HPDE6-E6E7 (cell line): ENCODE measurements around the gene SORBS1.

Experiments used
- DNase-seq: peaks from one replicate; pipeline ENCODE4 v3.0.0; 2011; ENCODE audit warnings: missing footprints; ENCODE audit errors: extremely low spot score

SORBS1 gene

DNA sequence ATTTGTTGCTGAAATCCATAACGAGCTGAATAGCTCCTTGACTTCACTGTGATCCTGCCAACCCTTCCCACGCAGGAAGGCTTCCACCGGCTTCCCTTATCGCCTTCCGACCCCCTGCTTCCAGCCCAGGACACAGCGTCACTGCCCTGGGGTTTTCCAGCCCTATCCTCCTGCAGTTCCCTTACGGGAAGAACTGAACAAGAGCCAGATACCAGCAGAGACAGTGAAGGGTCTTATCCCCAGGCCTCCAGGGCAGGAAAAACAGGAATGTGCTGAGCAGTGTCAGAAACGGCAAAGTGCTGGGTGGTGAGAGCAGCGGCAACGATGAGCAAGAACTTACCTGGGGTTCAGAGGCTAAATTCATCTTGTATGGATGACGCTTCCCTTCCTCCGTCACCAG is 292.7 kb downstream of the SORBS1 start:
- DNase-seq: no peak

DNA sequence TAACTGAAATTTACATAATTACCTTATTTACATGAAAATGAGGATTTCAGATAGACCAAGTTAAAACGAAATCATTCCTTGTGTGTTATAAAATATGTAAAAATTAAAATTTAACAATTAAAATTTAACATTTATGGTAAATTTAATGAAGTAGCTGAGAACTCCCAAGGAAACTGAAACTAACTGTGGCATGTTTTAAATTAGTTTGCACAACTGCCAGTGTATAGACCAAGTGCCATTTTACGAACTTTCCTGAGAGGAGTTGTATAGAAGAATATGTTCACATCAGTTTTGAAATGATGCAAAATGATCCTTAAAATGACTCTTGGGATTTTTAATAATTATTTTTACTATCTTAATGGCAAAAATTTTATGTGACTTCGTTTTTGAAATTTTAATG is 293.9 kb downstream of the SORBS1 start:
- no peak for DNase-seq

DNA sequence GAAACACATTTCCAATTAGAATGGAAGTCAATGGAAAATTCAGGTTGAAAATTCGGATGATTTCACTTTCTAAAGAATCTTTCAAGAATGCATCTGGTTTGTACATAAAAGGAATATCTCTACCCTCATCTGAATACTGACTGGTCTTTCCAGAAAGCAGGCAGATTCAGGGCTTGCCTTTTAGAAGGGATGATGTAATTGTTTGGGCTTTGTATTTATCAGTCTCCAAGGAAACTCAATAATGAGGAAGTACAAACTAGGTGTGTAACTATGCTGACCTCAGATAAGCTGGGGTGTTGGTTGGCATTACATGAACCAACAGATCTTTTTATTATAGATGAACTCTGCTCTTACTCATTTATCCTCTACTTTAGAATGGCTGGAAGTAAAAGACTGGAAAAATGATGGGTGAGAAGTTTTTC is 294.5 kb downstream of the SORBS1 start:
- DNase-seq: peak; percentile 86

DNA sequence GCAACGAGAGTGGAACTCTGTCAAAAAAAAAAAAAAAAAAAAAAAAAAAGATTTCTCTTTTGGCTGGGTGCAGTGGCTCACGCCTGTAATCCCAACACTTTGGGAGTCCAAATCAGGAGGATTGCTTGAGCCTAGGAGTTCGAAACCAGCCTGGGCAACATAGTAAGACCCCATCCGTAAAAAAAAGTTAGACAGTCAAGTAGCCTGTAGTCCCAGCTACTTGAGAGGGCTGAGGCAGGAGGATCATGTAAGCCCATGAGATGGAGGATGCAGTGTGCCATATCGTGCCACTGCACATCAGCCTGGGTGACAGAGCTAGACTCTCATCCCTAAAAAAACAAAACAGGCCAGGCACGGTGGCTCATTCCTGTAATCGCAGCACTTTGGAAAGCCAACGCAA is 295.6 kb downstream of the SORBS1 start:
- no peak for DNase-seq

- DNase-seq: peak; percentile 82
These were observed 296.7 kb downstream of the SORBS1 start for GRCh38 chr10:95264227-95265051.

DNA sequence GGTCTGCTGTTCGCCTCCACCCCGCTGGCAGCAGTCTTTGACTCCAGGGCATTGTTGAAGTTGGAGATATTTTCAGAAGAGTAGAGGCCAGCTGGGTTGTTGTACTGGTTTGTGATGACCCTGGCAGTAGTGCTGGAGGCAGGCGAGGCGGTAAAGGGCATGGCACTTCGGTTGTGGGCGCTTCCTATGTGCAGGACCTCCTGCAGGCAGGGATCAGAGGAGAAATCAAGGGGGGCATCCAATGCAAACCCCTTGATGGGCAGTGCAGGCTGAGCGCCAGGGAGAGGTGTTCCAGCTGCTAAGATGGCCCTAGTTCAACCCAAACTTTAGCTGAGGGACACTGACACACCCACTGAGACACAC is 297.3 kb downstream of the SORBS1 start:
- no peak for DNase-seq

DNA sequence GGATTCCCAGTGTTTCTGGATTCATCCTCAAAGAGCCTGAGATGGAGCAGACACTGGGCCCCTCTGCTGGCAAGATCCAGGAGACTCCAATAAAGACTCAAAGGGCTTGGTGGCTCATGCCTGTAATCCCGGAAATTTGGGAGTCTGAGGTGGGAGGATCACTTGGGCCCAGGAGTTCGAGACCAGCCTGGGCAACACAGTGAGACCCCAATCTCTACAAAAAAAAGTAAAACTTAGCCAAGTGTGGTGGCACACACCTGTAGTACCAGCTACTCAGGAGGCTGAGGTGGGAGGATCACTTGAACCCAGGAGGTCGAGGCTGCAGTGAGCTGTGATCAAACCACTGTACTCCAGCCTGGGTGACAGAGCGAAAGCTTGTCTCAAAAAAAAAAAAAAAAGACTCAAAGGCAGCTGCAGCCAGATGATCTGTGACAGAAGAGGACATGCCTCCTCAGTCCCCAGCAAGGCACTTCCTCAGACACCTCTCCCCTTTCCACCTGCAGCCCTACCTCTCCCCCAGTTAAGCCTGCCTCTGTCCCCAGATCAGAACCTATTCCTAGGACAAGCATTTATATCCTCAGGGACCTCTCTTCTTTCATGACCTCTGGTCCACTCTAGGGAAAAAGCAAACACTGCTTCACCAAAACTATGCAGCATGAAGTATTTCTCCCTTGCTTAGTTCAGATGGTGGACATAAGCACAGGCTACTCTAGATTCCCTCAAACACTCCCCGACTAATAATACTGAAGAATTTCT is 298.2 kb downstream of the SORBS1 start:
- no peak for DNase-seq

DNA sequence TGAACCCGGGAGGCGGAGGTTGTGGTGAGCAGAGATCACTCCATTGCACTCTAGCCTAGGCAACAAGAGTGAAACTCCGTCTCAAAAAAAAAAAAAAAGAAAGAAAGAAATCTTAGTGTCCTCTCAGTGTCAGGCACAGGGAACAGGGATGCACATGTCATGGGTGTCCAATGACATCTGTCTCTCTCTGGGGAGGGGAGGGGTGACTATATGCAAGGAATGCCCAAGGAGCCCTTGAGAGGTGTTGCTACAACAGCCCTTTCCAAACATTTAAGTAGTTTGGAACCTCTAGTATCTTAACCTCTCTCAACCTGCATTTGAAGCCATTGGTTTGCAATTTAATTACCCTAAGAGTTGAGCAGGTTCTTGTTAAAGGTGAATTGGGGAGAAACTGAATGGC is 299.2 kb downstream of the SORBS1 start:
- DNase-seq: no peak
